MG63 (cell line): ENCODE data around the gene GCN1. TPM values are rescaled to one million over a fixed set of nuclear protein-coding genes. Genes with fewer than 3 reads are reported as not detected.

Experiments used
- DNase-seq: peaks from one replicate; pipeline ENCODE4 v3.0.0-alpha.2; 2020
- H3K27me3 ChIP-seq: fragments of 250-450 bp; sonication (Bioruptor Pico); 2 replicates; pipeline ENCODE4 v1.5.1; 2020; ENCODE audit warnings: mild to moderate bottlenecking, moderate library complexity
- H3K36me3 ChIP-seq: fragments of 250-450 bp; sonication (Bioruptor Pico); 2 replicates; pipeline ENCODE4 v1.5.1; 2020; ENCODE audit warnings: mild to moderate bottlenecking, moderate library complexity
- H3K4me3 ChIP-seq: fragments of 250-450 bp; sonication (Bioruptor Pico); 2 replicates; pipeline ENCODE4 v1.5.1; 2020; ENCODE audit warnings: mild to moderate bottlenecking, moderate library complexity
- H3K9me3 ChIP-seq: fragments of 250-450 bp; sonication (Bioruptor Pico); 2 replicates; pipeline ENCODE4 v1.5.1; 2020; ENCODE audit warnings: mild to moderate bottlenecking, moderate library complexity
- total RNA-seq: library from RNA; depleted of rRNA; stranded (reverse); fragments of >200 nt; shearing (Covaris generic); gene quantifications from 2 replicates; pipeline ENCODE4 v1.2.3, GENCODE V29; 2014; ENCODE audit warnings: low replicate concordance; rRNA removed

GCN1 gene
- total RNA-seq, 1 experiment from 2014 or later: 76.8 TPM

- Histone ChIP-seq H3K9me3 (no peaks in the 10 kb centered on the region), H3K4me3 (no peak overlapping the region), H3K27me3 (no peaks in the 10 kb centered on the region), H3K36me3 (peaks cover 11% of the 10 kb centered on the region)
- no peak for DNase-seq
Measured at GRCh38 chr12:120089105-120089504, 105.4 kb downstream of the GCN1 start.

DNA sequence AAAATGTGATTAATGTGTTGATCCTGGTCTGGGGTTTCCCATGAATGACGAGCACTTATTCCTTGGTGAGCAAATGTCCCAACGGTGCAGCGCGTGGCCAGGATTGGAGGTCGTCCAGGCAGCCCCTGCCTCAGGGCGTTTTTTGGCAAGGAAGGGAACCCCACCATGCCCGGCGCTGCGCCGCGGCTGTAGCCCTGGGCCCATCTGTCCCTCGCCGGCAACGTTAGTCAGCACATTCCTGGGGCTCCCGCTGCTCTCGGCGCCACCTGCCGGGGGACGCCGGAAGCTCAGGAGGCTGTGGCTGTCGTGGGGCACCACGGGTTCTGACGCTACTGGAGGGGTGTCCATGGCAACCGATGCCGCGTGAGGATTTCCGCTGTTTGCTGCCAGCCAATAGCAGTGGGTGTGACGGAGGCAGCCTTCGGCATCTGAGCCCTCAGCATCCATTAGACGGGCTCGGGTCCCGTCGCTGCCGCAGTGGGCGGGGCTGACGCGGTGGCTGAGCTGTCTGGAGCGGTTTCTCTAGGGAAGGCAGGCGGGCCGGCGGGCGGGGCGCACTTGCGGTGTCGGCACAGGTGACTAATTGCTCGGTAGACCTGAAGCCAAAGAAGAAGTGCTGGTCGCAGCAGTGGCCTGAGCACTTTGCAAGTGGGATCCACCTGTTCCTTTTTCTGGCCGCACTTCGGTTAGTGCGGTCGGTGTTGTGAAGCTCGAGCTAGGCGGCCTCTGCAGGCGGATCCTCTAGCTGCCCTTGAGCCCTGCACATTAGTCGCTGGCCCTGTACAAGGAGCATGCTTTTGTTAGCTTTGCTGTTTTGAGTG is 107.5 kb downstream of the GCN1 start:
- H3K36me3 ChIP-seq: no peaks in the 10 kb centered on the region
- no peaks in the 10 kb centered on the region for H3K9me3 ChIP-seq
- peak overlapping the region; percentile 47 for H3K4me3 ChIP-seq
- no peaks in the 10 kb centered on the region for H3K27me3 ChIP-seq
- peak; percentile 98 for DNase-seq

DNA sequence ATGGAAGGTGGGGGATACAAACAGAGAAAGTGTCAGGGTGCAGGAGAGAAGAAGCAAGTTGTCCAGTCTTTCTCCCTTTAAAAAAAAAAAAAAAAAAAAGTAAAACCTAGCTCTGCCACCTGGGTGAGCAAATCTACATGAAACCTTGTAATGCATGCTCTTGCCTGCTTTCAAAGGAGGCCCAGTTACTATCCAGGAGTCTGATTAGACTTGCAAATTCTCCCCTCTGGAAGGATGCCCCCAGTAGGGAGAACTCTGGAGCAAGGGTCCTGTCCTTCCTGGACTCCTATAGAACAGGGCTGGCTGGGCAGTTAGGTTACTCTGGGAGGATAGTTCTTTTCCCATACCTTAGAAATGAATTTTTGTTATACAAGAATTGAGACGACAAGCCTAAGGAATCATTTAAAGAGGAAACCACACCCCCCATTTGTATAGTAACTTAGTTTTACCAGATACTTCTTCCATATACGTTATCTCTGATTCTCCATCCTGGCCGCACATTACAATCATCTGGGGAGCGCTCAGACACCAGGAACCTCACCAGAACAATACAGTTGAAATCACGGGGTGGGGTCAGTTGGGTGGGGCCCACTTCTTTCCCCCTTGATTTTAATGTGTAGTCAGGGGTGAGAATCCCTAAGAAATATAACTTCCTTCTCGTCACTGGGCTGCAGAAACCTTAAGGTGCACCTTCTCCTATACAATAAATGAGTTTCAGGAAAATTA is 108.4 kb downstream of the GCN1 start:
- Histone ChIP-seq H3K4me3 (no peak overlapping the region; the same call in 1 of the 2 replicates), H3K27me3 (no peaks in the 10 kb centered on the region), H3K9me3 (no peaks in the 10 kb centered on the region), H3K36me3 (no peaks in the 10 kb centered on the region)
- no peak for DNase-seq

DNA sequence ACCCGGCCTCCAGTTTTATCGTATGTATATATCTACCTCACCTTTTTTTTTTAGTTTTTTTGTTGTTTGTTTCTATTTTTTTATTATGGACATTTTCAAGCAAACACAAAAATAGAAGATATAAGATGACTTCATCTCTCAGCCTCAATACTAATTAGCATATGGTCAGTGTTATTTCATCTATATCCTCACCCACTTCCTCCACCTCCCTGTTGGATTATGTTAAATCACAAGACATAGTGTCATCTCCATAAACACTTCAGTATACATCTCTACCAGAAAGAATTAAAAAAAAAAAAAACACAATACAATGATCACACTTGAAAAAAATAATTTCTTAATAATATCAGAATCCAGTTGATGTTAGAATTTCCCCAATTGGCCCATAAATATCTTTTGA is 112.9 kb downstream of the GCN1 start:
- Histone ChIP-seq H3K27me3 (no peaks in the 10 kb centered on the region), H3K36me3 (no peaks in the 10 kb centered on the region), H3K9me3 (no peaks in the 10 kb centered on the region), H3K4me3 (no peak overlapping the region)
- DNase-seq: no peak

- peaks cover 2% of the 10 kb centered on the region; the same call in 1 of the 2 replicates for H3K27me3 ChIP-seq
- no peak overlapping the region for H3K4me3 ChIP-seq
- no peak for DNase-seq
- no peaks in the 10 kb centered on the region for H3K9me3 ChIP-seq
- H3K36me3 ChIP-seq: no peaks in the 10 kb centered on the region
Measured at GRCh38 chr12:120079411-120080400, 114.8 kb downstream of the GCN1 start.

- peaks cover 2% of the 10 kb centered on the region; the same call in 1 of the 2 replicates for H3K27me3 ChIP-seq
- H3K4me3 ChIP-seq: no peak overlapping the region
- no peaks in the 10 kb centered on the region for H3K36me3 ChIP-seq
- H3K9me3 ChIP-seq: no peaks in the 10 kb centered on the region
- no peak for DNase-seq
Measured at GRCh38 chr12:120078868-120079267, 115.6 kb downstream of the GCN1 start.

GRCh38 chr12:120077260-120077659 is 117.3 kb downstream of the GCN1 start:
- Histone ChIP-seq H3K36me3 (no peaks in the 10 kb centered on the region), H3K27me3 (peaks cover 2% of the 10 kb centered on the region; the same call in 1 of the 2 replicates), H3K4me3 (no peak overlapping the region), H3K9me3 (no peaks in the 10 kb centered on the region)
- DNase-seq: no peak

Other genes with a start within 250 kb of the GCN1 start
- not detected in 2 replicates for gene BICDL1, start 205.5 kb downstream of the GCN1 start, total RNA-seq
- gene RAB35, start 78.0 kb downstream of the GCN1 start, total RNA-seq: 53.3 and 57.1 TPM in 2 replicates
- 5,975 and 7,875 TPM in 2 replicates for gene RPLP0, start 6.4 kb upstream of the GCN1 start, total RNA-seq
- 6.4 and 11.5 TPM in 2 replicates for gene PXN, start 71.0 kb upstream of the GCN1 start, total RNA-seq
- gene RNU4-2, start 97.2 kb upstream of the GCN1 start, total RNA-seq: not detected in 2 replicates
- not detected in 2 replicates for gene RNU4-1, start 98.5 kb upstream of the GCN1 start, total RNA-seq
- 0.33 TPM in 1 of 2 replicates, not detected in the other for gene SIRT4, start 107.6 kb upstream of the GCN1 start, total RNA-seq
- gene PLA2G1B, start 133.1 kb upstream of the GCN1 start, total RNA-seq: not detected in 2 replicates
- not detected in 2 replicates for gene MSI1, start 174.4 kb upstream of the GCN1 start, total RNA-seq
- 359 and 816 TPM in 2 replicates for gene COX6A1, start 243.4 kb upstream of the GCN1 start, total RNA-seq